ENCODE data around the gene CD276.
"Not testable (repeated sequence)": the region's sequence is repeated elsewhere in the genome, so short reads cannot be mapped to it uniquely, and the experiment has no call there.

Gene CD276

DNA sequence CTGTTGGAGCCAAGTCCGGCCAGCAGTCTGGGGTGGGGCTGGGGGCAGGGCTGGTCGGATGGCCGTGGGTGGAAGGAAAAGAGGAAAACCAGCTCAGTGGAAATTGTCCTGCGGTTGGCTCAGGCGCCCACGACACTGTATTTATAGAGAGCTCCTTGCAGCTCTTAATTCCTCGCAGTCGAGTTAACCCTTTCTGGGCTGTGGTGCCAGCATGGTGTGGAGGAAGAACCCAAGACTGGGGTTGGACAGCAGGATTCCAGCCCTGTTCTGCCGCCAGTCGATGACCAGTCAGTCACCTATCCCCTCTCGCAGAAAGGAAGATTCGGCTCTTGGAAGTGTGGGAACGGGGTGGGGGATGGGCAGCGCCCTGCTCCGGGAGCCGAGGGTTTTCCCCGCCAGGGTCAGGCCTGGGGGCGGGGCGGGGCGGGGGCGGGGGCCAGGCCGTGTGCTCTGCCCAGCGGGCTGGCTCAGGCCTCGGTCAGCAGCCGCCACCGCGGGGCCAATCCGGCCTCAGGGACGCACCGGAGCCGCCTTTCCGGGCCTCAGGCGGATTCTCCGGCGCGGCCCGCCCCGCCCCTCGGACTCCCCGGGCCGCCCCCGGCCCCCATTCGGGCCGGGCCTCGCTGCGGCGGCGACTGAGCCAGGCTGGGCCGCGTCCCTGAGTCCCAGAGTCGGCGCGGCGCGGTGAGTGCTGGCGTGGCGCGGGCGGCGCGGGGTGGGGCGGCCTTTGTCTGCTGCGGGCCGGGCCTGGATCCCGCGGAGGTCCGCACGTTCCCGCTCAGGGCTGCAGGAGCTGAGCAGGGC is at the start of gene CD276:
TSS of gene CD276 (plus strand) at position 607 of the 804 bp plus-strand sequence. CDS start 15,257 bp downstream, outside the sequence.
- DNase-seq, result peak; percentile 32 to 82 (median 82)

DNA sequence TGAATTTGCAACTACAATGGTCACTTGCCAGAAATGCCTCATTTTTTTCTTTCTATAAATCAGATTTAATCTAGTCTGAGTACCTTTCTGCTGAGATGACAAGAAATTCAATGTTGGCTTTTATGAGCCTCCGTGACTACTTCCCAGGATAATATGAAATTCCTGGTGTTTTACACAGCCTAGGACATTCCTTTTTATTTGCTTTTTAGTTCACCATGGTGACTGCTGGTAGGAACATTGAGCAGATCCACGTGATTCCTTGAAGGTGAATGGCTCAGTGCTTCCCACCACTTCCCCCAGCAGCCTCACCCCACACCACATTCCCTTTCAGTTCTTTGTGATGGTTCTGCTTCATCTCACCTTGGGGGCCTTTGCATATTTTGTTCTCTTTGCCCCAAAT is 46.7 kb upstream of the CD276 start:
- no peak for DNase-seq

DNA sequence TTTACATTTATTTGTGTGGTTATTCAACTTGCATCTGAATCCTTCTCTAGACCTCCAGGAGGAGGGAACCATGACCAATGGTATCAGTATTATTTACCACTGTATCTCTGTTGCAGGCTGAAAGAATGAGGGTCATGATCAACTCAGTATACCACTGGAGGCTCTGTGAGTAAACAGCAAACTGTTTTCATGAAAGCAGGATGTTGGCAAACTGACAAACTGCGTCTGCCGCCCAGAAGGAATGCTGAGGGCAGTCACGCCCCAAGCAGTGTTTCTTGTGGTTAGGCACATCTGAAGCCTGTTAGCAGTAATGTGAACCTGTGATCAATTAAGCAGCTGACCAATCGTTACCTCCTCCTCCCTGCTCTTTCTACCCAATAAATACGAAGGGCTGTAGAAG is 44.7 kb upstream of the CD276 start:
- not testable (repeated sequence) for DNase-seq

DNA sequence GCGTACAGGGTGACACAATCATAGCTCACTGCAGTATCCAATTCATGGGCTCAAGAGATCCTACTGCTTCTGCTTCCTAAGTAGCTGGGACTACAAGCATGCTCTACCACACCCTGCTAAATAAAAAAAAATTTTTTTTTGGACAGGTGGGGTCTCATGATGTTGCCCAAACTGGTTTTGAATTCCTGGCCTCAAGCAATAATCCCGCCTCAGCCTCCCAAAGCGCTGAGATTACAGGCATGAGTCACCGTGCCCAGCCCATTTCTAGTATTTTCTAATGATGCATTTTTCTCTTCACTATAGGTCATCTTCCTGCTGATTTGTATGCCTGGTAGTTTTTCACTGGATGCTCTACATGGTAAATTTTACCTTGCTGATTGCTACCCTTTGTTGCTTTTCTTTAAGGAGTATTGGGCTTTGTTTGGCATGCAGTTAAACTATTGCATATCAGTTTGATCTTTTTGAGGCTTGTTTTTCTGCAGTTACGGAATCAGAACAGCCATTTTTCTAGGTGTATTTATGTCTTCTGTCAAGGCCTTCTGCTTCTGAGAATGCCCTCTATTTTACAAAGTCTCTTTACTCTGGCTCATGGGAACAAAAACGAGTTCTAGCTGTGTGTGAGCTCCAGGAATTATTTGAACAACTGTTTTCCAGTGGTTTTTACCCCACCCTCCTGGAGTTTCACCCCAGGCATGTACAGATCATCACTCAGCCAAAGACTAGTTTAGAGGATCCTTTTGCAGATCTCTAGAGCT is 36.7 kb upstream of the CD276 start:
- no peak for DNase-seq

DNA sequence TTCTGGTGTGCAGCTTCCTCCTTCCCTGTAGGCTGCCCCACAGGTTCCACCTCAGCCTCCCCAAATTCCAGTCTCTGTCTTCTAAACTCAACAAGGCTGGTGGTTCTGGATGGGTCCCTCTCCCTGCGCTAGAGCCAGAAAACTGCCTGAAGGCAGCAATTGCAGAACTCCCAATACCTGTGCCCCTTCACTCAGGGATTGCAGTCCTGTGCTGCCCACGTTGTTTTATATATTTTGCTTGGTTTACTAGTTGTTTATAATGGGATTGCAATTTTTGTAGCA is 36.2 kb upstream of the CD276 start:
- no peak for DNase-seq

DNA sequence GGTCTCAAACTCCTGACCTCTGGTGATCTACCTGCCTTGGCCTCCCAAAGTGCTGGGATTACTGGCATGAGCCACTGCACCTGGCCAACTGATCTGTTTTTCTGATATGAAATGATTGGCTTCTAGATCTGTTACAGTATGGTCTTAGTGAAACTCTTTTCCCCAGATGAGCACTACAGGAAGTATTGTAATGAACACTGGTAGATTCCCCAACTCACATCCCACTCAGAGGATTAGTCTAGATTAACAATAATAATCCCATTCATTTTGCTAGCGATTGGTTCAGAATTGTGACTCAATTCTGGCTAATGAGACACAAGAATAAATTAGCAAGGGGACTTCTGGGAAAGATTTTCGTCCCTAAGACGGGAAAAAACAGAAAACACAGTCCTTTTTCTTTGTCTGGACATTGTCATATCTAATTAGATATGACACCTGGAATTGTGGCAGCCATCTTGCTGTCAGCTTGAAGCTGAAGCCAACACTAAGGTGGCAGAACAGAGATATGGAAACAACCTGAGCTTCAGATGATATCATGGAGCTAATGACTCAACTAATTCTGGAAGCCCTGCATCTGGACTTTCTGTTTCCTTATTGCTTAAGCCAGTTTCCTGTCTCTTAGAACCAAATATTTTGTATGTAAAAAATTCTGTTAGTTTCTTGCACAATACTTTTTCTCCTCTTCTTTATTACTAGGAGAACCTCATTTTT is 33.6 kb upstream of the CD276 start:
- no peak for DNase-seq

DNA sequence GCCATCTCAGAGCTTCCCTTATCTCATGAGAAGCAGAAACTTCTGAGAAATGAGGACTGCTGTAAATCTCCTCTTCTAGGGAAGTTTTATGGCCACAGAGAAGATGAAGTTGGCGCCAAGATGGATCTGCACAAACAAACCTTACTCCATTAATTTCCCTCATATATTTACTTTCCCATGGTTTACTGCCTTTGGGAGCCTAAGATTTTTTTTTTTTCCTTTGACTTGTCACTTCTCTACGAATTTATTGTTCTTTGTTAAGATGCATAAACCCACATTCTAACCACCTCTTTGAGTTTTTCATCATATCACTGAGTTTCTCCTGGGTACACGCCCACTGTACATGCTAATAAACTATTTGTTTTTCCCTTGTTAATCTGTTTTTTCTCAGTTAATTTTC is 29.5 kb upstream of the CD276 start:
- DNase-seq, result no peak

DNA sequence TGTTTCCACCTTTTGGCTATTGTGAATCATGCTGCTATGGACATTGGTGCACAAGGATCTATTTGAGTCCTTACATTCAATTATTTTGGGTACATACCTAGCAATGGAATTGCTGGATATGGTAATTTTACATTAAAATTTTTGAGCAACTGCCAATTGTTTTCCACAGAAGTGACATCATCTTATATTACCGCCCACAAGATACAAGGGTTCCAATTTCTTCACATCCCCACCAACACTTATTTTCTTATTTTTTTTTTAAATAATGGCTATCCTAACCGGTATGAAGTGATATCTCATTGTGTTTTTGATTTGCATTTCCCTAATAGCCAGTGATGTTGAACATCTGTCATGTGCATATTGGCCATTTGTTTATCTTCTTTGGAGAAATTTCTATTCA is 28.5 kb upstream of the CD276 start:
- no peak for DNase-seq

DNA sequence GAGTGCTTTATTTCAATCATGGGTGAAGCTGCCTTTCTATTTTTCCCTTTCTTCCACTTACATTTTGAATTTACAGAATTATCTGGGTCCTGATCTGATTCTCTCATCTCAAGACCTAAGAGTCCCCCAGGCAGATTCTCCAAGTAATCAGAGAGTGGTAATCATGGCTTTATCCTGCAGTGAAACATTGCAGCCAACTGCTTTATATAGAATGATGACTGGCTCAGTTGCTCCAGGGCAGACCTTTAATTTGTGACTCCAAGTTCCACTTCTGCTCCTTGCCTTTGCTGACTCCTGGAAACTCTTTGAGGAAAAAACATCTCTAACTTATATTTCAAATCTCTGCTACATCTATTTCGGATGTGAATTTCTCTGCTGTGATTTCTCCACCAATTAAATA is 25.5 kb upstream of the CD276 start:
- DNase-seq, result peak in 1 of 3 experiments; percentile 27

DNA sequence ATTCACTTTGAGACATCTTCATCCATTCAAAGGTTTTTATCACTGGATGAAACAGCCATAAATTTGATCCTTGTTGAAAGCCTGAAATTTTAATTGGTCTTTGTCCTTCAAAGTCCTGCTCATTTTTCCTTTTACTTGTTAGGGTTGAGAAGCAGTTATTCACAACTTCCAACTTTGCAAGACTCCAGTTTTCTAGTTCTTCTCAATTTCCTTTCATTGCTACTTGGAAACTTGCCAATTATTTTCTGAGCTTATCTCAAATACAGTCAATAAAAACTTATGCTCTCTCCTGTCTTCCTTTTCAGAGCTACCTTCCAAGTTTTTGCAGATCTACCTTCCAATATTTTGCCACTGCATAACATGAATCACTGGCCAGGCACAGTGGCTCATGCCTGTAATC is 23.7 kb upstream of the CD276 start:
- DNase-seq, result no peak

DNA sequence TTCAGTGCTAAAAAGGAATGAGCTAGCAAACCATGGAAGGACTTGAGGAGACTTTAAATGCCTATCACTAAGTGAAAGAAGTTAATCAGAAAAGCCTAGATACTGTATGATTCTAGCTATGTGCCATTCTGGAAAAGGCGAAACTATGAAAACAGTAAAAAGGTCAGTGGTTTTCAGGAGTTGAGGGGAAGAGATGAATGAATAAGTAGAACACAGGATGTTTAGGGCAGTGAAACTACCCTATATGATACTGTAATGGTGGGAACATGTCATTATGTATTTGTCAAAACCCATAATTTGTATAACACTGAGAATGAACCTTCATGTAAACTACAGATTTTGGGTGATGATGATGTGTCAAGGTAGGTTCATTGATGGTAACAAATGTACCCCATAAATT is 9.6 kb upstream of the CD276 start:
- no peak for DNase-seq

DNA sequence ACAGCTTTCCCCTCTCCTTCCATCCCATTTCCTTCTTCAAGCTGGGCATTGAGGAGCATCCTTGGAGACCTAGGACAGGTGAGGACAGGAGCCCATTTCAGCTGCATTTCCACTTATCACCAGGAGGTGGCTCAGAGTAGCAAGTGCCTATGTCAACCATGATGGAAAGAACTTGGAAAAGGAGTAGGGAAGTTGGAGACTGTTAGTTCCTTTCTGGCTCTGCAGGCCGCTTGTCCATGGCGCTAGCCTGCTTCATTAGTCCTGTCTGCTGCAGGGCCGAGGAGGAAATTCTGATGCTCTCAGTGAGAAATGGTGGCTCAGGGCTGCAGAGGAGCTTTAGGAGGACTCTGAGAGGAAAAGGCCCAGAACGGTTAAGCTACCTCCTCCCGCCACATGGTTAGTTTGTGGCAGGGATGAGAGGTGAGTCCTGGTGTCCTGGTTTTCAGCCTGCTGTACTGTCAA is 7.0 kb upstream of the CD276 start:
- peak; percentile 54 to 82 (median 58) for DNase-seq

DNA sequence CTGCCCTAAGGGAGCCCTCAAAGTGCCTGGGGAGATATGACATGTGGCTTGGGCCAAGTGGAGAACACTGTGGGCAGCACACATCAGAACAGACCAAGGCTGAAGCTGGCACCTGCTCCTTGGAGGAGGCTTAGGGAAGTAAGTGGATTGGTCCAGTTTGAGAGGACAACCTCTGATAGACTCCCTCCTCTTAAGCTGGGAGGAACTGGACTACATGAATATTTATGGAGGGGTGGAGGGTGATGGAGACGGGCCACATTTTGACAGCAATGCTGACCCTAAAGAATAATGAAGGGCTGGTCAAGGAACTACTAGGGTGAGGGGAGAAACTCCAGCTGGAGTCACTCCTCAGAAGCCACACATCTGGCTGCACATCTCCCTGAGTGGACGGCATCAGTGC is 6.5 kb upstream of the CD276 start:
- no peak for DNase-seq

DNA sequence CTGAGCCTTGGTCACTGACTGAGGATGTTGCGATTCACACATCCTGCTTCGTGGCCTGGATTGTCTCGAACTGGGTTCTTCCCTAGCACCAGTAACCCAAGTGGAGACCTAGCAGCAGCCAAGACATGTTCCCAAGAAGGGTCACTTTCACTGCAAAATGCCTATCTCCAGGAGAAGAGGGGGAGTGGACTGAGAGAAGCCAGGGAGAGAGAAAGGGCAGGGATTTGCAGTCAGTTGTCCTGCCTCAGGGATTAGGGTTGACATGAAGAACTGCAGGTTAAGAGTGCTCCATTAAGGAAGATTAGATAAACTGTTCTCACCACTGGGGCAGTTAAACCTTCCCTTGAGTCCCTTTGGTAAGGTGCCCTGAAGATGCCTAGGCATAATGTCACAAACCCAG is 5.7 kb upstream of the CD276 start:
- DNase-seq, result no peak

DNA sequence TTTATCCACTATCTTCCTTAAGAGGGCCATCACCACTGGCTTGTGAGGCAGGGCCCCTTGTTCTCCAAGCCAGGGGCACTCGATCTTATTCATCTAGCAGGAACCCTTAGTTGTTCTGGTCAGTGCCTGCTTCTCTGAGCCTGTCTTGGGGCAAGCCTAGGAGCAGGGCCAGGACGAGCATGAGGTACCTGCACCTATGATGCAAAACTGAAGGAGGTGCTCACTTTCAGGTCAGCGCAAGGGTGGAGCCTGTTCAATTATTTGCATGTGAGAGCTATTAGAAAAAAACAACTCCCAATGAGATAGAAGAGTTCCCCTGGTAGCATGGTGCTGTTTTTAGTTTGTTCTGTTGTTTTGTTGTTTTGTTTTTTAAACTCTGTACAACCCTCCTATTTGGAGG is 5.0 kb upstream of the CD276 start:
- no peak for DNase-seq

DNA sequence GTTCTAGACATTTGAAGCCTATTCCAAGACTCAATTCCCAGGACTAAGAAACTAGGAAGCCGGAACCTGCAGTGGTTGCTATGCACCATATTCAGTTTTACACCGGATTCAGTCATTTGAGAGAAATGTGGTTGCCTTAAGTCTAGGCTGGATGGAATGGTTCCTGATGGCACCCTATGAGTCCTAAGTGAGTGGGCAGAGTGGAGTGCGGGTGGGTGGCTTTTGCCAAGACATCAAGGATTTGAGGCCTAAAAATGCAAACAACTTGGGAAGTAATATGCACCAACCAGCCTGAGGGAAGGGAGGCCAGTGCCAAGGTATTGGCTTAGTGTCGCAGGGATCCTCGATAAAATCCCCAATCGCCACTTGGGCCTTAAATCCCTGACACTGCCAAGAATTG is 4.2 kb upstream of the CD276 start:
- DNase-seq, result no peak

DNA sequence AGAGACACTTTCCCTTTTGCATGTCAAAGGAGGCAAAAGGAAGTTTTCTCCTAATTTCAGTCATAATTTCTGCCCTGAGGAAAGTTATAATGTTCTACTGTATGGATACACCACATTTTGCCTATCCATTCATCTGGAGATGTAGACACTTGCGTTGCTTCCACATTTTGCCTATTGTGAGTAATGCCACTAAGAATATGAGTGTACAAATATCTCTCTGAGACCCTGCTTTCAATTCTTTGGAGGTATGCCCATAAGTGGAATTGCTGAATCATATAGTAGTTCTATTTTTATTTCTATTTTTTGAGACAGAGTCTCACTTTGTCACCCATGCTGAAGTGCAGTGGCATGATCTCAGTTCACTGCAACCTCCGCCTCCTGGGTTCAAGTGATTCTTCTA is 3.6 kb upstream of the CD276 start:
- no peak for DNase-seq

DNA sequence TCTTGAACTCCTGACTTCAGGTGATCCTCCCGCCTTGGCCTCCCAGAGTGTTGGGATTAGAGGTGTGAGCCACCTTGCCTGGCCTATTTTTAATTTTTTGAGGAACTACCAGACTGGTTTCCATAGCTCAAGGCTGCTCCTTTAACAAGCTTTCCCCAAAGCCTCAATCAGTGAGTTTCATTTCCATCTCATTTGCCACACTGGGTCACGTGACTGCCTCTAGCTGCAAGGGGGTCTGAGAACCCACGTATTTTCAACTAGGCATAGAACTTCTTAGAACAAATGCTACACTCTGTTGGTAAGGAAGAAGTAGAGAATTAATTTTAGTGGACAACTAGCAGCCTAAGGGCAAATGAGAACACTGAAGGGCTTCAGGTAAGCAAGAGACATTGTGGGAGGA is 3.1 kb upstream of the CD276 start:
- no peak for DNase-seq

DNA sequence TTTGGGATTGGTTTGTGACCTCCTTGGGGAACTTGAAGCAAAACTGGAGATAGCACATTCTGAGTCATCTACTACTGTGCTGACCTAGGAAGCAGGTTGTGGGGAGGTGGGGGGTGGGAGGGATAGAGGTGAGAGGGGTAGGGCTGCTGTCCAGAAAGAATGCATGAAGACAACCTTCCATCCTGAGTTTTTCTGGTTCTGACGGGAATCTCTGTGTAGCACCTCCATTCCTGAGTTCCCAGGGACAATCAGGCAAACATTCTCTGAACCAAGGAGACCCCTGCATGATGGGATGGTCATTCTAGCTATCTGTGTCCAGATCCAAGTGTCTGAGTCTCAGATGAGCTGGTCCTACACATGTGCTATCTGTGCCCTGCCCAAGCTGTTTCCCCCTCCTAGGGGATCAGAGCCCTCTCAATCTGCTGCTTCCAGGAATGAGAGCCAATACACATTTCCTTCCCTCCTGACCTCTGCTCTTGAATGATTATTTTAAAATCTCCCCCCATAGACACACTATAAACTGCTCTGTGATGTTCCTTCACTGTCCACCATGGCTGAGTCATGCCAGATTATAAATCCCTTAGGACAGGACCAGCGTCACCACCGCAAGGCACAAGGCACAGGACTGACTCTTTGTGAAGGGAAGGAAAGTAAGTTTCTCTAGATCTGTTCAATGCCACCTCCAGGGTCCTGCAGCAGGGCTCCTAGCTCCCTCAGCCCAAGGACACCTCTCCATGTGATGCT is 2.2 kb upstream of the CD276 start:
- no peak for DNase-seq

DNA sequence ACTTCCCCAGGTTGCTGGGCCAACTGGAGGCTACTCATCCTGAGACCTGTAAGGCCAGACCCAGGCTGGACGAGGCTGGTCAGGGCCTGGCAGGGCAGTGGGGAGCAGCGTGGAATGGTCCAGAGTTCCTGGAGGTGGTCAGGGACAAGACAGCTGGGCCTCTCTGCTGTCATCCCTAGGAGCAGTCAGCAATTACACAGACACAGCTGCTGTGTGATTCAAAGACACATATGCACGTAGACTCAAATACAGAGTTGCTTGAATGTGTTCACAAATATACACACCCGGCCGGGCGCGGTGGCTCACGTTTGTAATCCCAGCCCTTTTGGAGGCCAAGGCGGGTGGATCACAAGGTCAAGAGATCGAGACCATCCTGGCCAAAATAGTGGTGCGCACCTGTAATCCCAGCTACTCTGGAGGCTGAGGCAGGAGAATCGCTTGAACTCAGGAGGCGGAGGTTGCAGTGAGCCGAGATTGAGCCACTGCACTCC is 1.5 kb upstream of the CD276 start:
- DNase-seq, result no peak

DNA sequence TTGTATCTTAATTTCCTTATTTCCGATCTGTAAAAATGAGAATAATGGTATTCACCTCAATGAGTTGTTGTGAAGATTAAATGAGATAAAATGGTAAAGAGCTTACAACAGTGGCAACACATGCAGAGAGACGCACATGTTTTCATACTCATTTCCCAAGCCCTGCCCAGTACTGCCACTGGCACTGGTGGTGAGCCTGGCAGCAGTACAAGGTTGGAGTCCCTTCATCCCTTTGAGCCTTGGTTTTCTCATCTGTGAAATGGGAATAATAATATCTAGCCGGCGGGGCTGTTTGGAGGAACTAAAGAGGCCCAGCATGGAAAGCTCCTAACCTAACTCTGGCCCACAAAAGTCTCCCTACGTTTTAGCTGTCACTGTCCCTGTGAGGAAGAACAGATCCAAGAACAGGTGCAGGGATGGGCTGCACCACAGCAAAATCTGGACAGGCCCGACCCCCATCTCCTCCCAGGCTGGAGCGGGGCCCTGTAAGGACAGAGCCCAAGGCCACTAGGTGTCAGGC is 866 bp upstream of the CD276 start:
- no peak for DNase-seq

DNA sequence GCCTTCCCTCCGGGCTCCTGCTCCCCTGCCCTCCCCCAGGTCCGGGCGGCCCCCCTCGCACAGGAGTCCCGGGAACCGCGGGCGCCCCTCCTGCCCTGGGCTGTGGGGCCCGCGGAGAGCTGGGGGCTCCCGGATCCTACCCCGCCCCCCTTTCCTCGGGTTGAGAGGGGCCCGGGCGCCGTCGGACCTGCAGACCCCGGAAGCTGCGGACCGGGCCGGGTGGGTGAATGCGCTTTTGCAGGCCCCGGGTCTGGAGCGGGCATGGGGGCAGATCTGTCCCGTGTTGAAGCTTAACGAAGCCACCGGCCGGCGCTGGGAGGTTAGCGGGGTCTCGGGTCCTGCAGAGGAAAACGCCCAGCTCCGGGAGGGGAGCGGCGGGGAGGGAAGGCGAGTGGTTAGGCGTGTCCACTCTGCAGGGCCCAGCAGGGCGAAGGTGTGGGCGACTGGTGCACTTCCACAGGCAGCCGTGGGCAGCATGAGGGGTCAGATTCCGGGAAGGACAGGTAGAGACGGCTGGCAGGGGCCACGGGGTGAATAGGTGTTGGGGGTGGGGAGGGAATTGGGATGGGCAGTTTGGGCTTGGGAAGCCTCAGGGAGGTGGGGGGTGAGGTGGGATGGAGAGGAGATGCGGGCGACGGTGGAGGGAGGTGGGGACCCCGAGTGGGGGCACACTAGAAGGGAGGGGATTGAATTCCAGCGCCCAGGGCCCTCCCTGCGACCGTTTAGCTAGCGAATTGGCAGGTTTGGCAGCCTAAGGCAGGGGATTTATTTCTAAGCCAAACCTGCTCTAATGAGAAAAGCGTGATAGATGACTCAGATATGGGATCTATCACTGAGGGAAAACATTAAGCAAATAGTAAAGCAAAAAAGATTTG is 635 bp downstream of the CD276 start:
- peak; percentile 7 to 83 (median 73) for DNase-seq

Data from NCI-H1417 (cell line).